HG02970 (cell line): ENCODE measurements around the gene PIGK.
"Not testable (repeated sequence)": the region's sequence is repeated elsewhere in the genome, so short reads cannot be mapped to it uniquely, and the experiment has no call there.

Experiments used
- ATAC-seq: cut with Tn5 transposase; IDR thresholded peaks from one replicate; pipeline ENCODE4 v1.9.1; 2021; ENCODE audit warnings: mild to moderate bottlenecking, moderate library complexity, moderate number of reproducible peaks; ENCODE audit not compliant: unreplicated experiment, low FRiP score

Gene PIGK

GRCh38 chr1:77219166-77219887 is at the start of gene PIGK:
Gene PIGK (minus strand): TSS chr1:77219430. CDS start chr1:77219402, 28 bp downstream.
- peak; percentile 98 for ATAC-seq

DNA sequence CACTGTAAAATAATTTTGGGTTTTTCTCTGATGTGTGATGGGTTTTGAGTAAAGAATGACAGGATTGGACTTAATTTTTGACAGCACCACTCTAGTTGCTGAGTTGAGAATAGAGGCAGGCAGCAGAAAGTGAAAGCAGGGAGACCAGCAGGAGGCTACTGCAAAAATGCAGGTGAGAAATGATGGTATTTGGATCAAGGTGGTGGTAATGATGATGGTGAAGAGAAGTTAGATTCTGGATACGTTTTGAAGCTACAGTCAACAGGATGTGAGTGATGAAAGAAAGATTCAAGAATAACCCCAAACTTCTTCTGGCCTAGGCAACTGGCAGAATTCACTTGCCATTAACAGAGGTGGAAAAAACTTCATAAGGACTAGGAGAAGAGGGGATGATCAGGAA is 47.8 kb upstream of the PIGK start:
- no peak for ATAC-seq

- ATAC-seq, result no peak
These were observed 46.0 kb upstream of the PIGK start for GRCh38 chr1:77265180-77265579.

DNA sequence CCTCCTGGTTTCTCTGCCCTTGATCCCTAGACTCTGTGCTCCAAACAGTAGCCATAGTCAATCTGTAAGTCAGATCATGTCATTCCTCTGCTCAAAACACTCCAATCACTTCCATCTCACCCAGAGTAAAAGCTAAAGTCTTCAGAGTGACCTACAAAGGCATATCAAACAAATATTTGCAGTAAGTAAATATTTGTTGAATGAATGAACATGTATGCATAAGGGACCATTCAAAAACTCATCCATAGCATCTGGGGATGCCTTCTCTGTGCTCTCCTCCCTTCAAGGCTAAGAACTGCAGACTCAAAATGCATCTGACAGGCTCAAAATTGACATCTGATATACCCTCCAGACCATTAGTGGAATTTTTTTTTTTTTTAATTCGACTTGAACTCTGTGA is 44.5 kb upstream of the PIGK start:
- ATAC-seq, result no peak

GRCh38 chr1:77253211-77253610 is 34.0 kb upstream of the PIGK start:
- no peak for ATAC-seq

GRCh38 chr1:77250126-77250525 is 30.9 kb upstream of the PIGK start:
- no peak for ATAC-seq

- ATAC-seq, result no peak
These were observed 26.6 kb upstream of the PIGK start for GRCh38 chr1:77245830-77246229.

DNA sequence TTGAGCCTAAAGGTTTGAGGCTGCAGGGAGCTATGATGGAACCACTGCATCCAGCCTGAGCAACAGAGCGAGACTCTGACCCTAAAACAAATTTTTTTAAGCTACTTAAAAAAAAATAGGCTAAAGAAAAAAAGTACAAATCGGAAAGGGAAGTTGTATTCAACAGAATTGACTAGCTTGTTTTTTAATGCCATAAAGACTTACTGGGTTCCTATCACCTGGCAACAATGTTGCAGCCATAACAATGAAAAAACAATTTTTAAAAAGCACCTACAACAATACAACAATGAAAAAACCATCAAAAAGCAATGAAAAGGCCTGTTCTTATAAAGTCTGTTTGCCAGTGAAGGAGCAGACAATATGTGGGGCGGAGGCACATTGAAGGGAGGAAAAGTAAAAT is 20.1 kb upstream of the PIGK start:
- ATAC-seq, result no peak

- ATAC-seq, result no peak
These were observed 19.2 kb upstream of the PIGK start for GRCh38 chr1:77238462-77238861.

GRCh38 chr1:77234943-77235342 is 15.7 kb upstream of the PIGK start:
- no peak for ATAC-seq

DNA sequence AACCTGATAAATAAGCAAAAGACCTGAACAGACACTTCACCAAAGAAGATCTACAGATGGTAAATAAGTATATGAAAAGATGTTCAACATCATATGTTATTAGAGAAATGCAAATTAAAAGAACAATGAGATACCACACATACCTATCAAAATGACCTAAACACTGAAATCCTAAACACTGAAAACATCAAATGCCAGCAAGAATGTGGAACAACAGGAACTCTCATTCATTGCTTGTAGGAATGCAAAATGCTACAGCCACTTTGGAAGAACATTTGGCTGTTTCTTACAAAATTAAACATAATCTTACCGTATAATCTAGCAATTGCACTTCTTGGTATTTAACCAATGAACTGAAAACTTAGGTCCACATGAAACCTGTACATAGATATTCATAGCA is 14.9 kb upstream of the PIGK start:
- no peak for ATAC-seq

GRCh38 chr1:77232829-77233228 is 13.6 kb upstream of the PIGK start:
- no peak for ATAC-seq

DNA sequence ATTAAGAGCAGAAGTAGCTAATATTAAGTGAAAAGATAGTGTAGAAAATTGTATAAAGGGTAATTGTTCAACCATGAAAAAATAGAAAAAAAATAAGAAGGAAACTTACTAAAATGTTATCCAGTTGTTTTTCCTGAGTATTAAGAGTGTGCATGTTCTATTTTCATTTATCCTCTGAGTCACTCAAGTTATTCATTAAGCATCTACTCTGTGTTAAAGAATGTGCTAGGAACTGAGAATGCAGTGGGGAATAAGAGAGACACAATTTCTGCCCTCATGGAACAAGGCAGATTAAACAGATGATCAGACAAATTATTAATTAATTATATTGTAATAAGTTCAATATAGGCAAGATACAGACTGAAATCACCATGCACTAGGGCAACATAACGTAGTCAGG is 10.8 kb upstream of the PIGK start:
- ATAC-seq, result no peak

DNA sequence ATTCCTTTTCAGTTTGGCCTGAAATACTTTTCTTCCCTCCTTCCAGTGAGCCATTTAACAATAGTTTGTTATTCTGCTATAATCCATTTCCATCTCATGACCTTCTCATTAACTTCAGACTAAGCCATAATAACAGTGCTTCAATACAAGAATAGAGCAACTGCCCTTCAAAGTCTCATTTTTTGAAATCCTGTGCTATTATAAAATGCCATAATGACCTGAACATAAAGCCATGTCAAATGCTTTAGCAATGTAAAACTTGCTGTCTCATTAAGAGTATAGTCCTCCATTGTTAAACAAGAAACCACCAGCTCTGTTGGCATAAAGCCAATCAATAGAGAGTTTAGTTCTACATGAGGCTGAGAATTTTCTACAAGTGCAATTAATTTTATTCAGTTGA is 9.6 kb upstream of the PIGK start:
- ATAC-seq, result no peak

DNA sequence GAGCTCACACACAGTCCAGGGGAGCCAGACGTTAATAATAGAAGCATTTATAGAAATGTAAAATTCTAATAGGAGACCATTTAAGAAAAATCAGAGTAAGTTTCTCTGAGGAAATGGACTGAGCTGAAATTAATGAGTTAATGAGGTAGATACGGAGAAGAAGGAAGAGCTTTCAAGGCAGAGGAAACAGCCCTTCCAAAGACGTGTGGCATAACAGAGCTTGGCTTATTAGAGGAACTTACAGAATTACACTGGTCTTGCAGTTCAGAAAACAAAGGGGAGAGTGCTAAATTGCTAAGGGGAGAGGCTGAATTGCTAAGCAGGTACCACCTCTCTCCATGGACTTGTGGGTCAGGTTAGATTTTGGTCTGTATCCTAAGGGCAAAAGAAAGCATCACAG is 8.2 kb upstream of the PIGK start:
- ATAC-seq, result no peak

- no peak for ATAC-seq
These were observed 3.3 kb upstream of the PIGK start for GRCh38 chr1:77222496-77222895.

- no peak for ATAC-seq
These were observed 1.6 kb upstream of the PIGK start for GRCh38 chr1:77220687-77221463.

DNA sequence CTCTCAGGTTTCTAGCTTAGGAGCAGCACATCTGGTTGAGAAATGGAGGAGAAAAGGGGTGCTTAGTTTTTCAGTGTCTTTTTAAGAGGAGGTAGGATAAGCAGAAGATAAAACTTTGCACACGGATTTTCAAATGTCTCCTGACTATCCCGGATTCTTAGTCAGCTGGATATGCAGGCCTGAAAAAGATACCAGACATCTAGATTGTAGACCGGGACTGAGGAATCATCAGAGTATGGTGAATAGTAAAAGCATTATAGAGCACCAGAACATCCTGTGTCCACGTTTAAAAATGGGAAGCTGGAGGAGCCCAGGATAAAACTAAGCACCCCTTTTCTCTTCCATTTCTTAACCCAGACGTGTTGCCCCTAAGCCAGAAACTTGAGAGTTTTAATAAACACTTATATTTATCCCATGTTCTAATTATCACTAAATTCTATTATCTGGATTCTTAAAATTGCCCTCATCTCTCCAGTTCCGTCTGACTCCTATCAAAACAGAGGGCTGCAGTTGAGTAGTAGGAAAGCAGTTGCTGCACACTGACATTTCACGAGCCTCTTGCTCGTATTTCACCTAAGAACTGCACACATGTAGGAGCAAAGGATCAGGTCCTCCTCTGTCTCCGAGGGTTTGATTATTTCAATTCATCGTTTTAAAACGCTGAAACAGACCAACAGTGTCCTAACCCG is 609 bp downstream of the PIGK start:
- ATAC-seq, result peak; percentile 27

GRCh38 chr1:77204043-77204442 is 15.2 kb downstream of the PIGK start:
- ATAC-seq, result not testable (repeated sequence)

DNA sequence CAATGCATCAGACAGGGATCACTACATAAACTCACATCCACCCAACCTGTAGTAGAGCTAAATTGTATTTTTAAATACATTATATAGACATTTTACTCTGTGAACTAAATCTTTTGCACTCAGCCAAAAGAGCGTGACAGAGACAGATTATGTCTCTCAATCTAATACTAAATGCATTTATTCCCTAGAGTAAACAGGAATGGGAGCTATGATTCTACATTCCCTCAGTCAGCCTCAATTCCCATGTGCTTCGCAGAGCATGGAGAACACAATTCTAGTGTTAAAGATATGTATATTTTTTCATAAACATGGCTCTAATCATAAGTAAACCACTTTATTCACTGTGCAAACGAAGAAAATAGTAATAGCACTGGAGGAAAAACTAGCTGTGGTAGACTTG is 16.5 kb downstream of the PIGK start:
- ATAC-seq, result no peak

- no peak for ATAC-seq
These were observed 18.4 kb downstream of the PIGK start for GRCh38 chr1:77200806-77201205.
